Omental fat pad (tissue), 4 donors: Measurements from ENCODE around the gene TDRD9. TPM values are rescaled to one million over a fixed set of nuclear protein-coding genes. Genes with fewer than 3 reads are reported as not detected.

ENCODE experiments used
- ATAC-seq: fragments of 150-250 bp; one replicate; pipeline ENCODE4 v1.9.1; 2016; ENCODE audit warnings: mild to moderate bottlenecking, moderate library complexity; ENCODE audit not compliant: low FRiP score
- DNase-seq: peaks from one replicate; pipeline ENCODE4 v3.0.0-alpha.2; 2019; ENCODE audit warnings: low spot score
- total RNA-seq, 4 donors: library from RNA; depleted of rRNA; stranded (reverse); fragments of >200 nt; gene quantifications; one replicate each; pipeline ENCODE4 v1.1.0, GENCODE V29; 2016
- TF ChIP-seq, protein P1 (sequence below), 3 donors: fragments of 450-650 bp; IDR thresholded peaks; one replicate each; pipeline ENCODE4 v1.5.1; 2016 to 2017; ENCODE audit warnings: antibody characterized with exemption in 3 of 3, mild to moderate bottlenecking in 3 of 3, moderate library complexity in 2 of 3

The TDRD9 gene
- total RNA-seq, 4 donors from 2014 or later, result 0.28 to 8.0 (median 1.1) TPM

DNA sequence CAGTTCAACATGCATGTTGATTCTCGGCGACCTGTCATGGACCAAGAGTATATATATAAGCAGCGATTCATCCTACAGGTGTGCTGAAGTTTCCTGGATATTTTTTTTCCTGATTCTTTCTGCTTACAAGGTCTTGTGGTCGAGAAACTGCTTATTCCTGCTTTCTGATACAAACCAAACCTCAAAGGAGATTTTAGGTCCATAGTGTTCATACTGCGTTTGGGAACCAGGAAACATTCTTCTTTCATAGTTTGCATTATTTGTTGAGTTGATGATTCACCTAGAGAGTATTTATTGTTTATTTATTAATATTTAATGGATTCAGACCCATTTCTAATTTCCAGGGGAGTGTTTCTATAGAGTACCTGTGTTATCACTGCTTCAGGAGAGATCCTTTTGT lies 86.5 kb downstream of the TDRD9 start:
- ATAC-seq, result no peak
- DNase-seq, result no peak
- TF ChIP-seq, protein P1, sequence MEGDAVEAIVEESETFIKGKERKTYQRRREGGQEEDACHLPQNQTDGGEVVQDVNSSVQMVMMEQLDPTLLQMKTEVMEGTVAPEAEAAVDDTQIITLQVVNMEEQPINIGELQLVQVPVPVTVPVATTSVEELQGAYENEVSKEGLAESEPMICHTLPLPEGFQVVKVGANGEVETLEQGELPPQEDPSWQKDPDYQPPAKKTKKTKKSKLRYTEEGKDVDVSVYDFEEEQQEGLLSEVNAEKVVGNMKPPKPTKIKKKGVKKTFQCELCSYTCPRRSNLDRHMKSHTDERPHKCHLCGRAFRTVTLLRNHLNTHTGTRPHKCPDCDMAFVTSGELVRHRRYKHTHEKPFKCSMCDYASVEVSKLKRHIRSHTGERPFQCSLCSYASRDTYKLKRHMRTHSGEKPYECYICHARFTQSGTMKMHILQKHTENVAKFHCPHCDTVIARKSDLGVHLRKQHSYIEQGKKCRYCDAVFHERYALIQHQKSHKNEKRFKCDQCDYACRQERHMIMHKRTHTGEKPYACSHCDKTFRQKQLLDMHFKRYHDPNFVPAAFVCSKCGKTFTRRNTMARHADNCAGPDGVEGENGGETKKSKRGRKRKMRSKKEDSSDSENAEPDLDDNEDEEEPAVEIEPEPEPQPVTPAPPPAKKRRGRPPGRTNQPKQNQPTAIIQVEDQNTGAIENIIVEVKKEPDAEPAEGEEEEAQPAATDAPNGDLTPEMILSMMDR (IDR thresholded peaks at IDR 0.05), result no peak

DNA sequence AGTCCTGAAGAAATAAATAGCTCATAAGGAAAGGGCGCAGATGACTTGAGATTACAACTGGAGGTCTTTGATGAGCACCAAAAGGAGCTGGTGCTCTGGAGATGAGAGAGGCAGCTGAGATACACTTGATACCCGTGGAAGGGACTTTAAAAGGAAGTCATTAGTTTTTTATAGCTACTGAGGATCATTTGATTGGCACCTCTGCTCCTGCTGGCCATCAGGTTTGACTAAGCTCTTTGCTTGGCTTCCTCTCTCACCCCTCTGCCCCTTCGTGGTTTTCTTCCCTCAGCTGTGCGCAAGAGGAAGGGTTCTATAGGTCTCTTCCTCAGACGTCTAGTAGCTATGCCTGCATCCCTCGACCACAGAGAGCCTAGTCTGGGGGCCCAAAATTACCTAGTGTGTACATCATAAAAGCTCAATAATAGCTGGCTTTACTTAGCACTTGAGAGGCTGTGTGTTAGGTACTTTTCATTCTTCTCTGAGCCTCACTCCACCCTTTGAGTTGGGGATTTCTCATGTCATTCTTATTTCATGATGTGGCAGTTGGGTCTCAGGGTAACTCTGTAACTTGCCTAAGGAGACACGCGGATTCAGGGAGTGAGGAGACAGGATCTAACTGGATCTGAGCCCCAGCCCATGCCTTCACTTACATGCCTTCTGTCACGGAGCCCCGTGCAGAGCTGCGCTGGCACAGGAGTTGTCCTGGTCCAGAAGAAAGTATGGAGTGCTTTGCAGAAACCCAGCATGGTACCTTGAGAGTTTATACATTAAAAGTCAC lies 88.8 kb downstream of the TDRD9 start:
- TF ChIP-seq, protein P1 (IDR thresholded peaks at IDR 0.05), result no peak
- DNase-seq, result no peak
- ATAC-seq, result no peak

DNA sequence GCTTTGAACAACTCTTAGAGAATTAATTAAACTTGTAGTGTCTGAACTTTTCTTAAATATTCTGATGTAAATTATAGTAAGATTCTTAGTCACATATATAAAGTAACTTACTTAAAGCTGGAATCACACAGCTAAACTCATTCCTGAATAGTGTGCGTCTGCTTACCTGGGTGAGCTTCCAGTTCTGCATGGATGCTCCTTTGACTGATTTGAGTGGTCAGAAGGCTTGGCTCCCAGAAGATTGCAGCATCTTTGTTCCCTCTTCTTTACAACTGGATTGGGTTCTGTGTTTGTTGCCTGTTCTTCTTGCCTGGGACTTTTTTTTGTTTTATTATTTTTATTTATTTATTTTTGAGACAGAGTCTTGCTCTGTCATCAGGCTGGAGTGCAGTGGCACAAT lies 90.8 kb downstream of the TDRD9 start:
- TF ChIP-seq, protein P1 (IDR thresholded peaks at IDR 0.05), result no peak
- ATAC-seq, result no peak
- DNase-seq, result no peak

DNA sequence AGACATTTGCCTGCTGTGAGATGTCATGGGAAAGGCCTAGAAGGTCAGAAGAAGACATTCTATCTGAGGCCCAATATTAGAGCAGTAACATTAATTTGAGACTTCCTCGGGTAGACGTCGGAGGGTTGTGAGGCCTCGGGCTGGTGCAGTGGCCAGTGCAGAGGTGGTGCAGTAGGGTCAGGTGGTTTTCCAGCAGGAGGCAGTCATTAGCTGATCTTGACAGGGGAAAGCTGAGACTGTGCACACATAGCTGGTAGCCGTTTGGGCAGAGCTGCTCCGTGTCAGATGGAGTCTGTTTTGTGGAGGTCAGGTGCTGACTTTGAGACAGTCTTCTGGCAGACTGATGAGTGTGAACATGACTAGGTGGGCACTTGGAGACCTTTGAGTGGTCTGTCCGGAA lies 91.5 kb downstream of the TDRD9 start:
- DNase-seq, result no peak
- no peak for ATAC-seq
- TF ChIP-seq, protein P1 (IDR thresholded peaks at IDR 0.05), result no peak

DNA sequence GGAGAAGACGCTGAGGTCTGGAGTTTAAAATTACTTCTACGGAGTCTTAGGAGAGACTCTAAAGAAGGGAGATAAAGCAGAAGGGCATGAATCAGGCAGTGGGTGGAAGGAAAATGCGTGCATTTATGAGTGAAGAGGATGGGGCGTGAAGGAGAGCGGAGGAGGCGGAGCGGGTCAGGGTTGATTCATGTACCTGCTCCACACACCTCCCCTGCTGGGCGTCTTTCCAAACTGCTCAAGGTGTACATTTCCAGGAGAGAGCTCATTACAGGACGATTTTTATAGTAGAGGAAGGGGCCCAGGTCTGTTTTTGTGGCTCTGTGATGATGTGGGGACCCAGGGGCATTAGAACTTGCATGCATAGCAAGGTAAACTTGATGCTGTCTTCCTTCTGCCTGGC lies 92.2 kb downstream of the TDRD9 start:
- TF ChIP-seq, protein P1 (IDR thresholded peaks at IDR 0.05), result no peak
- ATAC-seq, result no peak
- no peak for DNase-seq

DNA sequence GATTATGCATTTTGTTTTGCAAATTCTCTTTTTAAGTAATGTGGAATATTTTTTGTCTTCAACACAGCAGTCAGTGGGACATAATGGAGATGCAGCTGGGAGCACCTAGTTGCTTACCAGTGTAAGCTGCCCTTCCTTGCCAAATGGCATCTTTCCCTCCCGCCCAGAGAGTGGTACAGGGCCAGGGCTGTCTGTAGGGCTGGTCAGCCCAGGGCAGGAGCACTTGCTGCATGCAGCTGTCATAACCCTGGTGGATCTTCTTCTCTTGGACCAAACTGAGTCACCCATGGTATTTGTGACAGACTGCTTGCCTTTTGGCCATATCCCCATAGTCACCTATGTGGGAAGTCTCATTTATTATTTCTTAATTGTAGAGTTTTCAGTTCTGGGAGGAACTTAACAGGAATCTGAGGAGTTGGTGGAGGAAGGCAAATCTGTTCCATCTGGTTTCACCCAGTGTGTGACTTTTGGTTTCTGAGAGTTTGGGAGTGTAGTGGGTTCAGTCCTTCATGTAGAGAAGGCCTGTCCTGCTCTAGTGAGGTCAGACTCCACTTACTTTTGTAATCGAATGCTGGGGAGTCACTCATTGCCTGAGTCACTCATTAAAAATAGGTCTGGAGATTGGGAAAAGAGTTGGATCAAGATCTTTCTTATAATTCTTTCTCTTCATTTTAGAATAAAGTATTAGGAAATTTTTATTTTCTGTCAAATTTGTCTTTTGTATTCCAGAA lies 95.2 kb downstream of the TDRD9 start:
- no peak for ATAC-seq
- TF ChIP-seq, protein P1 (IDR thresholded peaks at IDR 0.05), result no peak
- no peak for DNase-seq
